NT2/D1 (cell line): ENCODE results near the gene PPFIA2.

Source experiments
- SUZ12 ChIP-seq: IDR thresholded peaks from 2 replicates; pipeline ENCODE4 v1.6.1; 2011; ENCODE audit not compliant: insufficient read length, insufficient read depth; ENCODE audit errors: extremely low read depth
- ZNF274 ChIP-seq: IDR thresholded peaks from 2 replicates; pipeline ENCODE4 v1.6.1; 2011; ENCODE audit warnings: mild to moderate bottlenecking, low read depth, low read length

- TF ChIP-seq ZNF274: no peak
- no peak for TF ChIP-seq SUZ12
These were observed 188.9 kb downstream of the PPFIA2 start for GRCh38 chr12:81570234-81570633.
